Colon (tissue), 2 donors: ENCODE data around the gene PCBD2.

ENCODE experiments used
- FAIRE-seq: peaks from 2 replicates; lab custom pipeline; 2012; peaks lifted over from hg19 to GRCh38; lab: Jason Lieb, UNC
- donor health status: control.
- donor health status: control.

The PCBD2 gene

DNA sequence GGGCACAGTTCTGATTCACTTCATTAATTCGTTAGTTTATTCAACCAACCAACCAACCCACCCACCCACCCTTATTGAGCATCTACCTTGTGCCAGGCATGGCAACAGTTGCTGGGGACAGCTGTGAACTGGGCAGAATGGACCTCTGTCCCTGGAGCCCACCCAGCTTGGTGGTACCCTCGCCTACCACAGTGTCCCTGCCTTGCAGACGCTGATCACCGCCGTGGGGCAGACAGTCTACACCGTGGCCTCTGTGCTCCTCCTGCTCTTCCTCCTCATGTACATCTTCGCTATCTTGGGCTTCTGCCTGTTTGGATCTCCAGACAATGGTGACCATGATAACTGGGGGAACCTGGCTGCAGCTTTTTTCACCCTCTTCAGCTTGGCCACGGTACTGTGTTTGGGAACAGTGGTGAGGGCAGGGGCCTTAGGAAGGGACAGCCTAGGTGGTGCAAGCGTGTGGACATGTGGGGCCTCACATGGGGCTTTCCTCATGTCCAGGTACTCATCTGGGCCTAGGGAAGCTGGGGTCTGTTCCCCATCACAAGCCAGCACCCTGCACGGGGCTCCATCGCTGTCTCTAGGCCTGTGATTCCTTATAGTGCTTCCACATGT, 102.9 kb downstream of the PCBD2 start:
- FAIRE-seq = no peak

DNA sequence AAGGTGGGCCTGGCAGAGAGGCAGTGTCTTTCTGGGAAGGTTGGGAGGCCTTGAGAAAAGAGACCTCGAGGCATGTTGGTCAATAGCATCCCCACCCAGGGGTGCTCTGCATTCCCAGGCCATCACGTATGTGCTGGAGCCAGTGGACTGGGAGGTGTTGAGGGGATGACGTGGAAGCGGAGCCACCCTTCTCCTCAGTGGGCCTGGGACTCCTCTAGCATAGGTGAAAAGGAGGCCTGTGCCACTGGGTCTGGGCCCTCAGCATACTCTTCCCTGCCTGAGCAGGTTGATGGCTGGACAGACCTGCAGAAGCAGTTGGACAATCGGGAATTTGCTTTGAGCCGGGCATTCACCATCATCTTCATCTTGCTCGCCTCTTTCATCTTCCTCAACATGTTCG, 103.6 kb downstream of the PCBD2 start:
- no peak for FAIRE-seq

DNA sequence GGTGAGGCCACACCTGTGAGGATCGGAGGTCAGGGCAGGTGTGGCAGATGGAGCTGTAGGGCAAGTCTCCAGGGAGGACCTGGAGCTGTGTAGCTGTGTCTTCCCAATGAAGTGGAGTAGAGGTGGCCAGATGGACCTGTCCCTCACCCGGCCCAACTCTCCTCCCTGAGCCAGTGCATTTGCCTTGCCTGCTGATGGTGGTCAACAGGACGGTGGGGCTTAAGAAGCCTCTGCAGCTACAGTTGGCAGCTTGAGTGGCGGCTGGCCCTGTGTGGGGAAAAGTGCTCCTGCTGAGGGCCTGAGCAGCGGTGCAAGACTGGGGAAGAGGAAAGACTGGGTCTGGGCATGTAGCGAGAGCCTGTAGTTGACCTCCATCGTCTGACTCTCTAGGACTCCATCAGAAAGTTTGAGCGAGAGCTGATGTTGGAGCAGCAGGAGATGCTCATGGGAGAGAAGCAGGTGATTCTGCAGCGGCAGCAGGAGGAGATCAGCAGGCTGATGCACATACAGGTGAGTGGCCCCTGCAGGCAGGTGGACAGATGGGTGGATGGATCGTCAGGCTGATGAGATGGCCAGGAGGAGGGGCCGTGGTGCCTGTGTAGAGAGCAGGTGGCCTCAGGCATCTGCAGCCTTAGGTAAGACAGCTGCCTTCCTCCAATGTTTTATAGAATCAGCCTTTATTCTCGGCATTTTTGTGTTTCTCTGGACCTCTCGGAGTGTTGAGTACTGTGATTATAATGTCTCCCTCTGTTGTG, 104.2 kb downstream of the PCBD2 start:
- FAIRE-seq = no peak

DNA sequence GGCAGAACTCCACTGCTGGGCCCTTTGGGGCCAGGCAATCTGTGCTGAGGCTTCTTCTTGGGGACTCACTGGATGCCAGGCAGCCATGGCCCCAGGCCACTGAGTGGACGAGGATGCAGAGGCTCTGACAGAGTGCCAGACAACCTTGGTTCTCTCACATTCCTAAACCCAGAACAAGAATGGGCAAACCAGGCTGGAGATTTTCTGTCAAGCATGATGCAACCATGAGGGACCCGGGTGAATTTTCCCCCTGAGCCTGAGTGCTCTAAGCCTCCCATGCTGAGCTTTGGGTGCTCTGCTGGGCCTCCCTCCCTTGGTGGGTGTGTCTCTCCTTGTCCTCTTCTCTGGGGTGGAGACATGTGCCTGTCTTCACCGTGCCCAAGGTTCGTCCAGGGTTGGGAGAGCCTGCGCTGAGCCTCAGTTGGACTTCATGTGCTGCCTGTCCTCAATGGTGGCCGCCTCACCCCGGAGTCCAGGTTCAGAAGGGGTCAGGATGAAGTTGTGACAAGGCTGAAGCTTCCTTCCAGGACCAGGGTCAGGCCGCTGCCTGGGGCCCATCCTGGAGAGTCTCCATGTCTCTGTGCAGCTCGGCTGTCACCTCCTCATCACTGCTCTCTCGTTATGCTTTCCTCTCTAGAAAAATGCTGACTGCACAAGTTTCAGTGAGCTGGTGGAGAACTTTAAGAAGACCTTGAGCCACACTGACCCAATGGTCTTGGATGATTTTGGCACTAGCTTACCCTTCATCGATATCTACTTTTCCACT, 105.0 kb downstream of the PCBD2 start:
- FAIRE-seq = no peak

DNA sequence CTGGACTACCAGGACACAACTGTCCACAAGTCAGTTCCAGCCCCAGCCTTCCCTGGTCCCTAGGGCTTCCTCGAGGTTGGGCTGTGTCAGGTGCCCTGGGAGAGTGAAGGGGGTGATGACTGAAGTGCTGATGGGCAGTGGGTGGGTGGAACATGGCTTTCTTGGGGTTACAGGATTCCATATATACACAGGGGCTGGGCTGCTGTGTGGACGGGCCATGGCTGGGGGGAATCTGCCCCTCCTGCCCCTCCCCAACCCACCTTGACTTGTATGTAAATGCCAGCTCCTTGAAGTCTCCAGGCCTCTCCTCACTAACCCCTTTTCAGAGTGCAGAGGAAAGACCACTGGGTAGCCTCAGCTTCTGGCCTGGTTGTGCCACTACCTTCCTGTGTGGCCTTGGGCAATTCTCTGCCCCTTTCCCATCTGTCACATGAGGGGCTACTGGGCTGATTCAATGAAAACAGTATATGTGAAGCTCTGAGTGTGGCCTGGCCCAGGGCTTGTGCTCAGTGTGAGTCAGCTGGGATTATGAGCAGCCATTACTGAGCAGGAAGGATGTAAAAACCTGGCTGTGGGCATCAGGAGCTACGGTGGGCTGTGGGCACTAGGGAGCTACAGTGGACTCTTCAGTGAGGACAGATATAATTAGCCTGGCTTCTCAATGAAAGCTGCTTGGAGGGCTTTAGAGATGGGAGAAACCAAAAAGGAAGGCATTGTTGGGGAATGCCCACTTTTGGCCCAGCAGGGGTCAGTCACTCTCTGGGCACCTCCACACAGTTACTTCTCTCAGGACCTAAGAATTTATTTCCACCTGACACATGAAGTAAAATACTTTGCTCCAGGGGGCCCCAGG, 105.8 kb downstream of the PCBD2 start:
- FAIRE-seq = no peak

GRCh38 chr5:135011355-135012032, 106.6 kb downstream of the PCBD2 start:
- FAIRE-seq = no peak

GRCh38 chr5:135012033-135012588, 107.2 kb downstream of the PCBD2 start:
- FAIRE-seq = no peak
